ENCODE data around the gene LRPAP1. TPM values are rescaled to one million over a fixed set of nuclear protein-coding genes. Genes with fewer than 3 reads are reported as not detected.

The LRPAP1 gene
- total and polyA plus RNA-seq, 10 of the 15 experiments (the other 5 are each of a cell fraction or from before 2014, with no cell fraction given): 1.0 to 100 (median 51.1) TPM

DNA sequence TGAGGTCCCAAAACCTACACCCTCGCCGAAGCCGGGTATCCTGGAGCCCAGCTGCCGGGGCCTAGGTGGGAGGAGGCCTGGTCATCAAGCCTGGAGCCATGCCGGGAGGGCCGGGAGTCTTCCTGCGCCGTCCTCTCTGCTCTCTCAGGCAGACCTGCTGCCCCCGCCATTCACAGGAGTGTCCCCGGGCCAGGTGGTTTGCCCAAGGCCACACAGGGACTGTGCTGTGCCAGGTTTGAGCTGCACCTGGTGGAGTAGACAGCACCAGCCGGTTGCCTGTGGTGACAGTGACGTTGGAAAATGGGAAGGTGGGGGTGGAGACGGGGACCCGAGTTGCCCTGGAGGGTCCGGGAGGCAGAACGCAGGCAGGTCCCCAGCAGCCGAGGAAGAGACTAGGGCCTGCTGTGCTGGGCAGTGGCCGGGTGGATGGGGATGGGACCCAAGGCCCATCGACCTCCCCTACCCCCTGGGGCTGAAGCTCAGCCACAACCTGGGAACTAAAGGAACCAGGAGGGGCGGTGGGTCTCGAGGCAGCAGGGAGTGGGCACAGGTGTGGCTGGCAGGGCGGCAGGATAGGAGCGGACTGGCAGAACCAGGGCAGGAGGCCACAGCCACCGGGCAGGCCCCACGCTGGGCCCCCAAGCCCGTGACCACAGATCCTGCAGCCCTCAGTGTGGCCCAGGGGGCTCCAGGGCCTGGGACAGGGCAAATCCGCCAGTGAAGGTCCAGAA lies 59.6 kb downstream of the LRPAP1 start:
- intact Hi-C loops (cut with micrococcal nuclease; ENCODE audit: unreplicated experiment): no loop called here
- TF ChIP-seq IKZF2 (IDR thresholded peaks at IDR 0.05) (no peak), YY1 (IDR thresholded peaks at IDR 0.05; ENCODE audit: low read depth, low read length) (no peak), ZNF622 (IDR thresholded peaks at IDR 0.05) (no peak), FOS (IDR thresholded peaks at IDR 0.05; ENCODE audit: borderline replicate concordance, extremely low read depth, insufficient read length) (no peak), ATF7 (IDR thresholded peaks at IDR 0.05; ENCODE audit: low read depth) (no peak), POLR2AphosphoS2 (IDR thresholded peaks at IDR 0.05; ENCODE audit: low read depth, low read length) (no peak), TCF3 (IDR thresholded peaks at IDR 0.05; ENCODE audit: borderline replicate concordance, insufficient read depth, low read depth, low read length) (no peak), RBBP5 (conservative IDR thresholded peaks at IDR 0.05) (no peak)
- TF ChIP-seq, protein P1, sequence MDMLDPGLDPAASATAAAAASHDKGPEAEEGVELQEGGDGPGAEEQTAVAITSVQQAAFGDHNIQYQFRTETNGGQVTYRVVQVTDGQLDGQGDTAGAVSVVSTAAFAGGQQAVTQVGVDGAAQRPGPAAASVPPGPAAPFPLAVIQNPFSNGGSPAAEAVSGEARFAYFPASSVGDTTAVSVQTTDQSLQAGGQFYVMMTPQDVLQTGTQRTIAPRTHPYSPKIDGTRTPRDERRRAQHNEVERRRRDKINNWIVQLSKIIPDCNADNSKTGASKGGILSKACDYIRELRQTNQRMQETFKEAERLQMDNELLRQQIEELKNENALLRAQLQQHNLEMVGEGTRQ (IDR thresholded peaks at IDR 0.05; ENCODE audit: borderline replicate concordance, low read depth, low read length): no peak
- TF ChIP-seq, protein P2, sequence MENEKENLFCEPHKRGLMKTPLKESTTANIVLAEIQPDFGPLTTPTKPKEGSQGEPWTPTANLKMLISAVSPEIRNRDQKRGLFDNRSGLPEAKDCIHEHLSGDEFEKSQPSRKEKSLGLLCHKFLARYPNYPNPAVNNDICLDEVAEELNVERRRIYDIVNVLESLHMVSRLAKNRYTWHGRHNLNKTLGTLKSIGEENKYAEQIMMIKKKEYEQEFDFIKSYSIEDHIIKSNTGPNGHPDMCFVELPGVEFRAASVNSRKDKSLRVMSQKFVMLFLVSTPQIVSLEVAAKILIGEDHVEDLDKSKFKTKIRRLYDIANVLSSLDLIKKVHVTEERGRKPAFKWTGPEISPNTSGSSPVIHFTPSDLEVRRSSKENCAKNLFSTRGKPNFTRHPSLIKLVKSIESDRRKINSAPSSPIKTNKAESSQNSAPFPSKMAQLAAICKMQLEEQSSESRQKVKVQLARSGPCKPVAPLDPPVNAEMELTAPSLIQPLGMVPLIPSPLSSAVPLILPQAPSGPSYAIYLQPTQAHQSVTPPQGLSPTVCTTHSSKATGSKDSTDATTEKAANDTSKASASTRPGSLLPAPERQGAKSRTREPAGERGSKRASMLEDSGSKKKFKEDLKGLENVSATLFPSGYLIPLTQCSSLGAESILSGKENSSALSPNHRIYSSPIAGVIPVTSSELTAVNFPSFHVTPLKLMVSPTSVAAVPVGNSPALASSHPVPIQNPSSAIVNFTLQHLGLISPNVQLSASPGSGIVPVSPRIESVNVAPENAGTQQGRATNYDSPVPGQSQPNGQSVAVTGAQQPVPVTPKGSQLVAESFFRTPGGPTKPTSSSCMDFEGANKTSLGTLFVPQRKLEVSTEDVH (IDR thresholded peaks at IDR 0.05; ENCODE audit: low read depth, partially characterized antibody): no peak
- ChIA-PET POLR2A (no interaction called here), RAD21 (ENCODE audit: unreplicated experiment) (no interaction called here), CTCF (no interaction called here), SMC1A (ENCODE audit: uncharacterized antibody, unreplicated experiment) (no interaction called here)
- no peaks in the 10 kb centered on the region for H3K4me1 ChIP-seq (ENCODE audit: control insufficient read depth, insufficient read depth, low read length)
- FAIRE-seq: no peak
- no peaks in the 10 kb centered on the region; the same call in 2 of the 3 replicates for H3K9me3 ChIP-seq (replicated peaks; ENCODE audit: control insufficient read depth, insufficient read depth, low read length)
- 31% methylated on average over 27 of the region's 27 CpGs for WGBS (ENCODE audit: insufficient coverage, insufficient replicate concordance, low lambda C conversion rate, missing lambda C conversion rate)
- no peak for DNase-seq (ENCODE audit: low read depth, low spot score)
- H3K4me3 ChIP-seq: no peak overlapping the region
- H3K36me3 ChIP-seq (ENCODE audit: control insufficient read depth in 2 of 2, insufficient read depth in 2 of 2, low read length in 1 of 2): no peaks in the 10 kb centered on the region
- H3K79me2 ChIP-seq (ENCODE audit: control insufficient read depth, insufficient read depth, low read length): no peaks in the 10 kb centered on the region
- H3K27me3 ChIP-seq (replicated peaks in 1 of 2; ENCODE audit: control insufficient read depth in 2 of 2, insufficient read depth in 2 of 2, low read length in 1 of 2): no peaks in the 10 kb centered on the region; a peak in 1 of 4 replicates
- no peak overlapping the region for H3K4me2 ChIP-seq (ENCODE audit: control insufficient read depth, insufficient read depth)
- H3K27ac ChIP-seq (ENCODE audit: control insufficient read depth, insufficient read depth): no peak overlapping the region
- in situ Hi-C loops (cut with MboI): no loop called here
- H3K9ac ChIP-seq (ENCODE audit: control insufficient read depth, insufficient read depth, low read length): no peak overlapping the region
- no peak for ATAC-seq
- H4K20me1 ChIP-seq (ENCODE audit: control insufficient read depth, insufficient read depth): no peaks in the 10 kb centered on the region
- no peak overlapping the region for H2AFZ ChIP-seq (ENCODE audit: control insufficient read depth, low read depth, low read length)
- no TSS peak for BruUV-seq (replicated peaks)

Data from GM12878 (cell line).